ENCODE data around the gene RASGRF2.

RASGRF2 gene

GRCh38 chr5:80959768-80960442, at the start of gene RASGRF2:
TSS of gene RASGRF2 (plus strand) at chr5:80960363. CDS start at chr5:80960739, 376 bp downstream.
- DNase-seq: peak; percentile 41

DNA sequence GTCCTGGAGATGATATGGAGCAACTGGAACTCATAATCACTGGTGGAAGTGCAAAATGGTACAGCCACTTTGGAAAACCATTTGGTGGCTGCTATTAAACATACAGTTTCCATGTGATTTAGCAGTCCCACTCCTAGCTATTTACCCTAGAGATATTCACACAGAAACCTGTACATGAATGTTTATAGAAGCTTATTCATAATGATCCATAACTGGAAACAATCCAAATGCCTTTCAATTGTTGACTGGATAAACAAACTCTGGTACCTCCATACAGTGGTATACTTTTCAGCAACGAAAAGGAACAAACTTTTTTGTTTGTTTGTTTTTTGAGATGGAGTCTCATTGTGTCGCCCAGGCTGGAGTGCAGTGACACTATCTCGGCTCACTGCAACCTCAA, 47.7 kb upstream of the RASGRF2 start:
- no peak for DNase-seq

DNA sequence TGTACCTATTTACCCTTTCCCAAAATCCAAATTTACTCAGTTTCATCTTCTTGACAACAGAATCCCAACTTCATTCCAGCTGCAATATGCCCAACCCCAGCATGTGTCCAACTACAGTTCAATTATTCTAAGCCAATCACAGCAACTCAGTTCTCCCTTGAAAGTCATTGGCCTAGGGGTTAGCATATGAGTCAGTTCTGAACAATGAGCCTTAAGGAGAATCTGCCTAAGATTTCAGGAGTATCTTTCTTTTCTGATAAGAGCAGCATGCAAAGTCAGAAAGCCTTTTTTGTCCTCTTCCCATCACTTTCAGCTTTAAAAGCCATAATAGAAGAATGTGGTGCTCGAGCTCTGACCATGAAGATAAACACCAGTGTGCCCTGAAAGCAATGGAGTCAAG, 44.4 kb upstream of the RASGRF2 start:
- DNase-seq: no peak

GRCh38 chr5:80916676-80917075, 43.5 kb upstream of the RASGRF2 start:
- DNase-seq: no peak

GRCh38 chr5:80917631-80918030, 42.5 kb upstream of the RASGRF2 start:
- DNase-seq: no peak

DNA sequence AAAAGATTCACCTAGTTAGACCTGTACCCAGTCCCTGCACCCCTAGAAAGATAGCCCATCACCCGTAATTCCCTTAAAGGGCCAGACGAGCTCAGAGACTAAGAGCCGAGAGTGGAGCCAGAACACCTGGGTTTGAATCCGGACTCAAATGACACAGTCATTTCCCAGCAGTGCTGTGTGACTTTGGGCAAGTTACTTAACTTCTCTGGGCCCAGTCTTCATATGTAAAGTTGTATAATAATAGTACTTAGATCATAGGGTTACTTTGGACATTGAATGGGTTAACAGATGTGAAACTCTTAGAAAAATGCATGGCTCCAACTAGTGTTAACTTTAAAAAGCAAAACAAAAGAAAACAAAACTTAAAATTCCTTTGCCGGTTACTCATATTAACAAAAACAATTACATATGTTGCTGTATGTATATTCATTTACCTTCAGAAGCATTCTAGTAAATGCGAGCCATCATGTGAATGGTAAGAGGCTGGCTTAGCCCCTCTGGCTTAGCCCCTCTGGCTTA, 40.4 kb upstream of the RASGRF2 start:
- no peak for DNase-seq

DNA sequence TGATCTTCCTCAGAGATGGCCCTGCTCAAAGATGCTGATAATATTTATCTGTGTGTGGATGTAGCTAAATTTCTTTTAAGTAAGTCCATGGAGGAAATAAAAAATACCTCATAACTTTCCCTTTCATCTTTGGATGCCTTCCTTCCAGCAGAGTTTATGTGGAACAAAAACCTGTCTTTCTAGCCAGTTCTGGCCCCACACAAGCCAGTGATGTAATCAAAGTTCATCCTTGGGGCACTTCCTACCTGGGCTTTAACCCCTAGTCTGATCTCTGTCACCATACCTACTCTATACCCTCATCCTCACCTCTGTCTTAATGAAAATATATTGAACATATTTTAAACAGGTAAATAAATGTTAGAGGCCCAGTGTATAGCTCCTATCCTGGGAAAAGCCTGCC, 39.8 kb upstream of the RASGRF2 start:
- DNase-seq: no peak

- DNase-seq: no peak
These were observed 39.1 kb upstream of the RASGRF2 start for GRCh38 chr5:80921026-80921425.

GRCh38 chr5:80925931-80926330, 34.2 kb upstream of the RASGRF2 start:
- no peak for DNase-seq

DNA sequence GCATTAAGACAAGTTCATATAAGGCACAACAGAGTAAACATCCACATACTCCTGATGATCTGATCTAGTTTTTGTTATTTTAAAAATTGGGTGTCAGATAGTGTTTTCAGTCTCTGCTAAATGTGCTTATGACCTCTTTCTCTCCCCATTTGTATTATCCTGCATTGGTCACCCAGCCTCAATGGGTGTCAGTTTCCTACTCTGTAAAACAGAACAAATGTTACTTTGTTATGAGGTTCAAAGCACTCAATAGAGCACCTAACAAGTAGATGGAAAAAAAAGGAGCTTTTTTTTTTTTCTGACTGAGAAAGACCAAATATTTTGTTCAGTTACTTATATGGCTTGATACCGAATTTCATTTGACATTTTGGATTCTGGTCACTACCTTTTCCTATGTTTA, 33.6 kb upstream of the RASGRF2 start:
- no peak for DNase-seq

DNA sequence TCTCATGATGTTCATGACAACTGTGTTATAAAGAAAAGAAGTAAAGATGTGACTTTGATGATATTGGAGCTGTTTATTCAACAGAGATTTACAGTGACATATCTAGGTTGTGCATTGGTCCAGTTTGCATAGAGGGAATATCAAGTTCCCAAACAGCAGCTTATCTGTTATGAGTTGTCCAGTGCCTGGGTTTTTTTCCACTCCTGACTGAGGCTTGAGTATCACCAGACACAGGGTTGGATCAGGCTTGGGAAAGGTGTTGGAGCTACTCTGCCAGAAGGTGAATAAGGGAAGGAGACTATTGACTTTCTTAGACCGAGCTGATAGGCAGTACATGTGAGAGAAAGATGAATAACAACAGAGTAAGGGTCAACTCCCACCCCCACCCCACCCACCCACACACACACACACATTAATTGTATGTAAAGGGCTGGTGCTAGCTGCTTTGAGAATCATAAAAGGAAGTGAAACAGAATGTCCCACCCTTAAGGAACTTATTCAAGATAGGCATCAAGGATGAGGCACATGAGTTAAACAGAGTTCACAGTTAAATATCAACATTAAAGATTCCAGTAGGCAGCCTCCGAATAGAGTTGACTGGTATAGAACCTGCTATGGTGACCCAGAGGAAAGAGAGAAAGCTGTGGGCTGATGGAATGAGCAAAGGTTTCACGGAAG, 33.0 kb upstream of the RASGRF2 start:
- no peak for DNase-seq

DNA sequence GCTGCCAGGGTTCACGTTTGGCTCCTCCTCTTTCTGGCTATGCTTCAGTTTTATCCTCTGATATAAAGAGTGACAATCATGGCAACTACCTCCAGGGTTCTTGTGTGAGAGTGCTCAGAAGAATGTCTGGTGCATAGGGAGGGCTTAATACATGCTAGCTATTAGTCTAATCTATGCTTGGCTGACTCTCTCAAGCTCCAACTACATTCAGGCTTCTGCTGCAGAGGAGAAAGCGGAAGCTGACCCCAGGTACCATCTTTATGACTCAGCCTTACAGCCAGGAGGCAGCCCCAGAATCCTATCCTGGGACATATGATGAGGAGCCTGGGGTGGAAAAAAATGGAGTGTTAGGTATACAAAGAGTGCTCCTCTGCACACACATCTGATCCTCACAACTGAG, 32.1 kb upstream of the RASGRF2 start:
- DNase-seq: no peak

DNA sequence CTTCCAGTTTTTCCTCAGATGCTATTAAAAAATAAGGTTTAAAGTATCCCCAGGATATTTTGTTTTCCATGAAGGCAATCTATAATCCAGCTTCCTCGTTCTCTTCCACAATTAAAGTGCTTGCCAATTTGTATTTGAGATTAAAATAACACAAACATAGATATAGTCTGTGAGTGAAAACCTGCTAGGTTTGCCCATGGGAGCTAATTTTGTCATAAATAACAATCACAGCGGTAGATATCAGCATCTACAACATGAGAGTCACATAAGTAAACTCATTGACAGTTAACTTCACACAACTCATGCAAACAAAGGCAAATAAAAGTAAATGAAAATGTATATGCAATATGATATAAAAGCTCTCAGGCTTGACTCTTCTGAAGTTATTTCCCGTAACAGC, 29.2 kb upstream of the RASGRF2 start:
- no peak for DNase-seq

GRCh38 chr5:80931411-80931810, 28.8 kb upstream of the RASGRF2 start:
- DNase-seq: no peak

DNA sequence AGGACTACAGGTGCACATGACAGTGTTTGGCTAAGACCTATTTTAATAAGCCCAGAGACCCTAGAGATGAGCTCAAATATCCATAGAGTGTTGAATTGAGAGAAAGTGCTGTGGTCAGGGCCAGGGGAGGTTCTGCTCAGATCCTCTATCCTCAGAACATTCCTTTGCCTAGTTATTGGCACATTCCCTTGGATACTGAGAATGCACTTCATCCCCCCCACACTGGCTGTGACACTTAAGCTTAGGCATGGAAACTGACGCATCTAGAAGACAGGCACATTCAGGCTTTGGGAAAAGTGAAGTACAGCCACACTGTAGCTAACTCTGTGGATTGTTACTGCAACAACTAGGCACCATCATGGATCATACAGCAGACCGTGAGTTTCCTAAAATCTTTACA, 27.1 kb upstream of the RASGRF2 start:
- no peak for DNase-seq

DNA sequence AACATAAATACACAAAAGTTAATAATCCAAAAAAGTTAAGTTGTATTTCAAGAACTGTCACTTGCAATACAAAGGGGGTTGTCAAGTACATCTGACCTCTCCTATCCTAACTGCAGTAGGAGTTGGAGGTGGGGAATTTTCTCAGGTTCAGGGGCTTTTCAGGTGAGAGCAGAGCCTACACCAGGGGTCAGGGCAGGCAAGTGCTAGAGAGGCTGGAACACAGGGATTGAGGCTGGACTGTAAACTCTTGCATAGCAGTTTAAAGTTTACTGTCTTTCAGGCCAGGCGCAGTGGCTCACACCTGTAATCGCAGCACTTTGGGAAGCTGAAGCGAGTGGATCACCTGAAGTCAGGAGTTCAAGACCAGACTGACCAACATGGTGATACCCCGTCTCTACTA, 25.4 kb upstream of the RASGRF2 start:
- DNase-seq: no peak

GRCh38 chr5:80935811-80936385, 24.3 kb upstream of the RASGRF2 start:
- no peak for DNase-seq

DNA sequence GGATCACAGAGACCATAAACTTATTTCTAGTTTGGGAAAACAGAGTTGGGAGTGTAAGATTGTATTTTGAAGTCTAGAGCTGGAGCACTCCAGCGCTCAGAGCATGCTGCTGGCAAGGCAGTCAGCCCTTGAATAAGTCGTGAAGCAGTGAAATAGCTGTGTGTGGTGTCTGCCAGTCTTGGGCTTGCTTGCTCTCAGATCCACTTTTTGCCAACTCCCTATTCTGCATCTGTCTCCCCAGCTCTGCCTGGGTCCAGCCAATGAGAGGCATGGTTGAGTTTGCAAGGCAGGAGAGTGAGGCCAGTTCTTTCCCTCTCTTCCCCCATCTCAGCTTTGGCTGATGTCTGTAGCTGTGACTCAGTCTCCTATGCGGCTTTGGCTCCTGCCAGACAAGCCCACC, 23.3 kb upstream of the RASGRF2 start:
- no peak for DNase-seq

DNA sequence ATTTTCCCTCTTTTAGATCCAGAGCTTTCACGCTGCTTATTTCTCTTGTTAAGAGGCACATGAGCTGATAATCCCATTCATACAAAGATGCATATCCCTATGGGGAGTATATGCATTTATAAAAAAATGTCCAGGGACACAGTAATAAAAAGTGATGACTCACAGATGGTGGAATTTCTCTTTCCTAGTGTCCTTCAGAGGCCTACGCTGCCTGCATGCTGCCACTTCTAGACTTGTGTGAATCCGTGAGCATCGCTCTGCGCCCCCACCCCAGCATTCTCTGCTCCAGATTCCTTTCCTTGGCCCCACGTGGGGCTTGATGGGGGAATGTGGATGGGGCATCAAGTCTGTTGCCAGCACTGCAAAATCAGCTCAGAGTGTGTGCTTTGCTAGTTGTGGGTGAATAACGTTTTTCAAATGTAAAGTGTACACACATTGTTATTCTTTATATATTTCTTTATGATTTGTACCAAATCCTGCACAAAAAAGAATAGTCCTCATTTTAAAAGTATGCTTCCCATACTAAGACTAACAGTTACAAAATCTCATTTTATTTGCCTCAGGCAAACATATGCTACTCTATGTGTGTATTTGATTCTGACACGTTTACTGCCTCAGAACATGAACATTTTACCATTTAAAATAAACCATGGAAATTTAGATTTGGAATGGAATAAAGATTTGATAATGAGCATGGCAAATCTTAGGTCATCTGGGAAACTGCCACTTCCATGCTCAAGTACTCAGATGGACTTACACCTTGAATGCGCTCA, 22.4 kb upstream of the RASGRF2 start:
- no peak for DNase-seq

DNA sequence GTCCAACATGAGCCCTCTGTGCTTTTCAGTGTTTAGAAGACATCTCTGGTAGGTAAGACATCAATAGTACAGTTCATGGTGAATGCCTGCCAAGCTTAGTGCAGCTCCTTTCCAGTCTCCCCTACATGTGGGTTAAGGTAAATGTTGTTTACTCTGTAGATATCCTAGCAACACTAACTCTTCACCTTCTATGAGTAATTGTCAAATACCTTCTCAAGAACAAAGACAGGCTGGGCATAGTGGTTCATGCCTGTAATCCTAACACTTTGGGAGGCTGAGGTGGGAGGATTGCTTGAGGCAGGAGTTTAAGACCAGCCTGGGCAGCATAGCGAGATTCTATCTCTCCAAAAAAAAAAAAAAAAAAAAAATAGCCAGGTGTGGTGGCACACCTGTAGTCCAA, 18.7 kb upstream of the RASGRF2 start:
- no peak for DNase-seq

- no peak for DNase-seq
These were observed 8.8 kb upstream of the RASGRF2 start for GRCh38 chr5:80951366-80951765.

GRCh38 chr5:80953587-80953986, 6.6 kb upstream of the RASGRF2 start:
- DNase-seq: no peak

GRCh38 chr5:80955082-80955590, 5.0 kb upstream of the RASGRF2 start:
- DNase-seq: no peak

All from stimulated activated CD4-positive, alpha-beta T cell treated with anti-CD3 and anti-CD28 coated beads, Interleukin-12 subunit alpha, Interleukin-12 subunit beta, amount 100 ng/mL, for 4 hours (primary cell).